Psoas muscle (tissue), 8 donors: ENCODE measurements around the gene PPP2R2D. TPM values are rescaled to one million over a fixed set of nuclear protein-coding genes. Genes with fewer than 3 reads are reported as not detected.
A peak's percentile ranks its signal among the peaks of the same experiment; 100 is the strongest.

Experiments used
- ATAC-seq, 4 donors: fragments of 200-7000 bp; cut with Tn5 transposase; one replicate each; pipeline ENCODE4 v1.9.1; 2020; ENCODE audit warnings: moderate library complexity in 3 of 4, mild to moderate bottlenecking in 2 of 4
- DNase-seq, 2 donors: peaks; one replicate each; pipeline ENCODE4 v3.0.0-alpha.2; 2020
- H3K27ac ChIP-seq: fragments of 200-600 bp; one replicate; pipeline ENCODE4 v1.8.0; 2022
- H3K27me3 ChIP-seq, 3 donors: fragments of 200-600 bp in 1 of 3; one replicate each; pipeline versions ENCODE4 v1.6.1 to v1.8.0; 2013 to 2022; ENCODE audit warnings: low read length in 2 of 3, mild to moderate bottlenecking in 2 of 3, moderate library complexity in 1 of 3; ENCODE audit not compliant: insufficient read depth in 3 of 3
- H3K36me3 ChIP-seq, 2 donors: fragments of 200-600 bp in 1 of 2; one replicate each; pipeline versions ENCODE4 v1.6.1 to v1.8.0; 2013 to 2022; ENCODE audit warnings: low read depth in 1 of 2, mild to moderate bottlenecking in 1 of 2, moderate library complexity in 1 of 2; ENCODE audit not compliant: insufficient read depth in 1 of 2
- H3K4me1 ChIP-seq: fragments of 200-600 bp; one replicate; pipeline ENCODE4 v1.8.0; 2022
- H3K4me3 ChIP-seq: fragments of 200-600 bp; one replicate; pipeline ENCODE4 v1.8.0; 2022; ENCODE audit warnings: mild to moderate bottlenecking
- H3K9me3 ChIP-seq: fragments of 200-600 bp; one replicate; pipeline ENCODE4 v1.8.0; 2022
- WGBS, 3 donors: extraction: QIAGEN DNeasy Blood & Tissue Kit; methylation state at CpG; one replicate each; pipeline versions ENCODE4 v1.1.6 to v1.1.7; 2013; 5-methylcytosine and 5-hydroxymethylcytosine counted together
- intact Hi-C, 2 donors: fragments of 100-400 bp; cut with DNase I; formaldehyde crosslinking; loops; one replicate each; pipeline versions ENCODE4 v1.11.0 to v1.14.2; 2022
- polyA plus RNA-seq, 3 donors: library from polyadenylated mRNA; stranded (reverse); fragments of 200-250 nt; gene quantifications; one replicate each; pipeline ENCODE4 v1.2.3, GENCODE V29; 2013
- total RNA-seq, 4 donors: library from RNA; stranded (reverse); fragmentation: NEBNext Ultra II Directional in 2 of 4; extraction: Animal tissue kit (Norgen Biotek cat#: 25700) in 2 of 4; gene quantifications; one replicate each; pipeline versions ENCODE4 v1.2.1 to v1.2.4, GENCODE V29; 2021 to 2023
- TF ChIP-seq, protein P1 (sequence below): fragments of 200-600 bp; IDR thresholded peaks from one replicate; pipeline ENCODE4 v1.8.0; 2022; ENCODE audit warnings: antibody characterized with exemption
- donor health status: healthy with polysubstance abuse.
- donor health status: DM: no; HTN: no; CAD: no; lungs with moderate emphysema.
- donor health status: Bipolar disorder and iron deficiency.
- donor health status: healthy.
- donor health status: DM: yes; HTN: yes; CAD: no.
- donor health status: DM: no; HTN: no; CAD: no.
- donor health status: DM: no; HTN: no; CAD: no.
- donor health status: DM: yes; HTN: yes; CAD: no.

PPP2R2D gene
- total and polyA plus RNA-seq, 7 donors: 19.2 to 47.4 (median 25.7) TPM

DNA sequence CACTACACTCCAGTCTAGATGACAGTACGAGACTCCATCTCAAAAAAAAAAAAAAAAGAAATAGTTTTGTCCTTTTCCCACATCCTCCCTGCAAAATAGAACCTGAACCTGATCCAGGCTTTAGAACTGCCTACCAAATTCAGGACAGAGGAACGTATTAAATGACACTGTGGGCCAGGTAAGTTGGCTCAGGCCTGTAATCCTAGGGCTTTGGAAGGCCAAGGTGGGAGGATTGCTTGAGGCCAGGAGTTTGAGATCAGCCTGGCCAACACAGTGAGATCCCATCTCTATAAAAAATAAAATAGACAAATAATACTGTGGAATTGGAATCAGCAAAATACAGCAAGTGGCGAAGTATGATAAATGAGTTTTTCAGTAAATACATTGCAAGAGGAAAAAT lies 90.9 kb downstream of the PPP2R2D start:
- no peak overlapping the region for H3K4me3 ChIP-seq

DNA sequence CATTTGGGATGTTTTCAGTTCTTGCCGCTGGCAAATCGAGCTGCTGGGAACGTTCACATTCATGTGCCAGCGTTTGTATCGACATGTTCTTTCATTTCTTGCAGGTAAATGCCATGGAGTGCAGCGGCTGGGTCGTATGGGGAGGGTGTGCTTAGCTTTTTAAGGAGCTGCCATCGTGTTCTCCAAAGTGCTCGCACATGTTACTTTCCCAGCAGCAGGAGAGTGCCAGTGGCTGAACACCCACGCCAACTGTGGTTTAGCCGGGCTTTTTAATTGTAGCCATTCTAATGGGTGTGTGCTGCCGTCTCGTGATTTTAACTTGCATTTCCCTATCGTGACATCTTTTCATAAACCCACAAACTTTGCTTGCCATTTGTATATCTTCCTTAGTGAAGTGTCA lies 92.5 kb downstream of the PPP2R2D start:
- 87 to 91% (median 91%) methylated on average over 14 of the region's 14 CpGs for WGBS, 3 donors
- intact Hi-C loops: no loop called here
- H3K27me3 ChIP-seq: no peaks in the 10 kb centered on the region
- TF ChIP-seq, protein P1, sequence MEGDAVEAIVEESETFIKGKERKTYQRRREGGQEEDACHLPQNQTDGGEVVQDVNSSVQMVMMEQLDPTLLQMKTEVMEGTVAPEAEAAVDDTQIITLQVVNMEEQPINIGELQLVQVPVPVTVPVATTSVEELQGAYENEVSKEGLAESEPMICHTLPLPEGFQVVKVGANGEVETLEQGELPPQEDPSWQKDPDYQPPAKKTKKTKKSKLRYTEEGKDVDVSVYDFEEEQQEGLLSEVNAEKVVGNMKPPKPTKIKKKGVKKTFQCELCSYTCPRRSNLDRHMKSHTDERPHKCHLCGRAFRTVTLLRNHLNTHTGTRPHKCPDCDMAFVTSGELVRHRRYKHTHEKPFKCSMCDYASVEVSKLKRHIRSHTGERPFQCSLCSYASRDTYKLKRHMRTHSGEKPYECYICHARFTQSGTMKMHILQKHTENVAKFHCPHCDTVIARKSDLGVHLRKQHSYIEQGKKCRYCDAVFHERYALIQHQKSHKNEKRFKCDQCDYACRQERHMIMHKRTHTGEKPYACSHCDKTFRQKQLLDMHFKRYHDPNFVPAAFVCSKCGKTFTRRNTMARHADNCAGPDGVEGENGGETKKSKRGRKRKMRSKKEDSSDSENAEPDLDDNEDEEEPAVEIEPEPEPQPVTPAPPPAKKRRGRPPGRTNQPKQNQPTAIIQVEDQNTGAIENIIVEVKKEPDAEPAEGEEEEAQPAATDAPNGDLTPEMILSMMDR: no peak
- no peaks in the 10 kb centered on the region for H3K9me3 ChIP-seq
- DNase-seq (no peak), ATAC-seq (no peak)
- no peak overlapping the region for H3K27ac ChIP-seq
- no peaks in the 10 kb centered on the region for H3K36me3 ChIP-seq
- peaks cover 17% of the 10 kb centered on the region for H3K4me1 ChIP-seq
- H3K4me3 ChIP-seq: no peak overlapping the region

More for the DNA sequence above, 90.9 kb downstream of the PPP2R2D start:
- peaks cover 1% of the 10 kb centered on the region for H3K4me1 ChIP-seq
- TF ChIP-seq, protein P1: no peak
- H3K27me3 ChIP-seq: no peaks in the 10 kb centered on the region
- no peaks in the 10 kb centered on the region for H3K9me3 ChIP-seq
- intact Hi-C loops: no loop called here
- ATAC-seq (no peak), DNase-seq (no peak)
- H3K36me3 ChIP-seq: no peaks in the 10 kb centered on the region
- no peak overlapping the region for H3K27ac ChIP-seq
- 91 to 97% (median 95%) methylated on average over 3 of the region's 3 CpGs for WGBS, 3 donors

DNA sequence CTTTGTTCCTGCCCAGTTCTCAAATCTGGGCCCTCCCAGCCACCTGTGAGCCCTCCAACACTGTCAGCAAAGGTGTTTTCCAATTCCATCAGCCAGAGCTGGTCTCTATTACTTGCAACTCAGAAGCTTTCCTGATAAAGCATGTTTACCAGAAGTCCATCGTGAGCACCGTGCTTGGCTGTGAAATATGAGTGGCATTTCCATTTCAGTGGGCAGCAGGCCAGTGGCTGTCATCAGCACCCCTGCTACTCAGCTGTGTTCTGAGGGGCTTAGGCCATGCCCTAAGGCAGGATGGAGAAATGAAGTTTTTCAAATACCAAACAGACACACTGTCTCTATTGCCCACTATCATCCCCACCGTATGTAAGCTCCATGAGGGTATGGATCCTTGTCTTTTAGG lies 93.6 kb downstream of the PPP2R2D start:
- Histone ChIP-seq H3K27ac (no peak overlapping the region), H3K27me3 (no peaks in the 10 kb centered on the region), H3K36me3 (no peaks in the 10 kb centered on the region), H3K4me3 (no peak overlapping the region), H3K4me1 (peaks cover 20% of the 10 kb centered on the region), H3K9me3 (no peaks in the 10 kb centered on the region)
- TF ChIP-seq, protein P1: no peak
- 37 to 43% (median 42%) methylated on average over 3 of the region's 3 CpGs for WGBS, 3 donors
- intact Hi-C loops: no loop called here
- DNase-seq: no peak
- ATAC-seq: no peak

DNA sequence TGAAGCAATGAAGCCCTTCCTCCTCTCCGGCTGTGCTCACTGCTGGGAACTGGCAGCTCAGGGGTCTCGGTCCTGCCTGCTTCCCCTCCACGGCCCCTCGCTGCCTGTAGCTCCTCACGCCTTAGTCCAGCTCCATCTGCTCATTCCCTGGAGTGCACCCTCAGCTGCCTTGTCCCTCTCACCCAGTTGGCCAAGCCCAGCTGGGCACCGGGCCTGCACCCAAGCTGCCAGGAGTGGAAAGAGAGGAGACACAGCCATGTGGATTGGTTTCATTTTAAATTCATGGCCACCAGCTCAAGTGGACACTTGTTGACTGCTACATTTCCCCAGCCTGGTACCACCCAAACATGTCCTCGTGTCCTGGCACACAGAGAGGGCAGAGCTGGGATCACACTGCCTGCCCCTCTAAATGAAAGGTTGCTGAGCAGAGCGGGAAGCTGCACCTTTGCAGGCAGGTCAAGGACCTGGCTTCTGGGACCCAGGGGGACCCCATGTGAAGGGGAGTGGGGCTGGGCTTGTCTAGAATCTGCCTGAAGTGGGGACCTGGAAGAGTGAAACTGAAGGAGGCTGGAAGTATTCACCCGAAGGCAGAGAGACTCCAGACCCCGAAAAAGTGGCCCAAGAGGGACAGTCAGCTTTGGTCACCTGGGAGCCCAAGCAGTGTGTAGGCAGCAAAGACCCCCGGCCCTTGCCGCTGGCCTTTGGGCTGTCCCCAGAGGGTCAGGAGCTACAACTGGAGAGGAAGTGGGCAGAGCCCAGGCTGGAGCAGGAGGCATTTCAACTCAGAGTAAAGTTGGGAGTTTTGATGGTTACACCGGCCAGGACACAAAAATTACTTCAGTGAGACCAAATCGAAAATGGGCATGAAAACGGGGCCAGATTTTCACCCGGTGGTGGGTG lies 95.9 kb downstream of the PPP2R2D start:
- H3K4me1 ChIP-seq: peaks cover 20% of the 10 kb centered on the region
- no peaks in the 10 kb centered on the region for H3K36me3 ChIP-seq
- DNase-seq (peak; percentile 72 to 89), ATAC-seq (peak; percentile 82 to 90 (median 88))
- intact Hi-C loops: no loop called here
- TF ChIP-seq, protein P1: no peak
- no peaks in the 10 kb centered on the region for H3K27me3 ChIP-seq
- peak overlapping the region; percentile 83 for H3K27ac ChIP-seq
- 29 to 34% (median 34%) methylated on average over 16 of the region's 16 CpGs for WGBS, 3 donors
- no peaks in the 10 kb centered on the region for H3K9me3 ChIP-seq
- peak overlapping the region; percentile 43 for H3K4me3 ChIP-seq
